Activated T-cell treated with anti-CD3 and anti-CD28 coated beads for 1 hour (primary cell): ENCODE data around the gene TRPM7.
"Not testable (repeated sequence)": the region's sequence is repeated elsewhere in the genome, so short reads cannot be mapped to it uniquely, and the experiment has no call there.

Source experiments
- DNase-seq: peaks from one replicate; pipeline ENCODE4 v3.0.0-alpha.2; 2020; ENCODE audit warnings: low read depth

Gene TRPM7

DNA sequence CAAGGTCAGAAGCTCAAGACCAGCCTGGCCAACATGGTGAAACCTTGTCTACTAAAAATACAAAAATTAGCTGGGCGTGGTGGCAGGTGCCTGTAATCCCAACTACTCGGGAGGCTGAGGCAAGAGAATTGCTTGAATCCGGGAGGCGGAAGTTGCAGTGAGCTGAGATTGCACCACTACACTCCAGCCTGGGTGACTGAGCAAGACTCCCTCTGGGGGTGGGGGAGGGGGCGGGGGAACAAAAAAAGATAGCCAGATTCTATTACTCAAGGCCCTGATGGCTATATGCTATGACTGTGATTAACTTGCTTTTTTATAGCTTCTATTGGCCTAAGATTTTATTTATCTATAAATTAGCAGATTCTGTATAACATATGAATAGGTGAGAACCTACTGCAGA is 112.8 kb downstream of the TRPM7 start:
- DNase-seq, result not testable (repeated sequence)

DNA sequence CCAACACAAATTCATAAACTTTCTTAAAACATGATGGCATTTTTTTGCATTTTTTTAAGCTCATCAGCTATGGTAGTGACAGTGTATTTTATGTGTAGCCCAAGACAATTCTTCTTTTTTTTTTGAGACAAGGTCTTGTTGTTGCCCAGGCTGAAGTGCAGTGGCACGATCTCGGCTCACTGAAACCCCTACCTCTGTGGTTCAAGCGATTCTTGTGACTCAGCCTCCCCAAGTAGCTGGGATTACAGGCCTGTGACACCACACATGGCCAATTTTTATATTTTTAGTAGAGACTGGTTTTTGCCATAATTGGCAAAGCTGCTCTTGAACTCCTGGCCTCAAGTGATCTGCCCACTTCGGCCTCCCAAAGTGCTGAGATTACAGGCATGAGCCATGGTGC is 122.8 kb downstream of the TRPM7 start:
- no peak for DNase-seq

DNA sequence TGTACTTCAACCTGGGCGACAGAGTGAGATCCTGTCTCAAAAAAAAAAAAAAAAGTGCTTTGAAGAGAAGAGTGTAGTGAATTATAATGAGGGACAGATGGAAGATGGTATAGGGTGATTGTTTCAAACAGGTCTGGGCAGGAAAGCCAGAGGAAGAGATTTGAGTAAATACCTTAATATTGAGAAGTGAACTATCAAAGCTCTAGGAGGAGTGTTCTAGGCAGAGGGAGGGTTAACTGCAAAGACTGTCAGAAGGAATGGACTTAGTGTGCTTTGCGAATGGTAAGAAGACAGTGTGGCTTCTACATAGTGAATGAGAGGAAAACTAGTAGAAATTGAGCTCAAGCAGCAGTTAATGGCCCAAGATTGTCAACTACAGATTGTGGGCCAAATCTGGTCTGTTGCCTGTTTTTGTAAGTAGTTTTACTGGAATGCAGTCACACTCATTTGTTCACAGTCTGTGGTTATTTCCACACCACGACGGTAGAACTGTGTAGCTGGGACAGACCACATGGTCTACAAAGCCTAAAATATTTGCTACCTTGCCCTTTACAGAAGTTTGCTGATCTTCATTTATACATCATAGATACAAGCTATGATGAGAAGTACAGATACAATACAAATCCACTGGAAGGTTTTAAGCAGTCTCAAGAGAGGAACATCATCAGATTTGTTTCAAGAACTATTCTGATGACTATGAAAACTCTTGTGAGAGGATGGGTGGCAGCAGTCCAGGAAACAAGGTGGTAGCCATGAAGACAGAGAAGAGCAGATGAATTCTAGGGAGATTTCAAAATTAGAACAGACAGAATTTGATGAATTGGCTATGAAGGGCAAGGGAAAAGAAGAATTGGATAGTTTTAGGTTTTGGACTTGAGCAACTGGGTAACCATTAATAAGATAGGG is 123.6 kb downstream of the TRPM7 start:
- DNase-seq, result no peak

DNA sequence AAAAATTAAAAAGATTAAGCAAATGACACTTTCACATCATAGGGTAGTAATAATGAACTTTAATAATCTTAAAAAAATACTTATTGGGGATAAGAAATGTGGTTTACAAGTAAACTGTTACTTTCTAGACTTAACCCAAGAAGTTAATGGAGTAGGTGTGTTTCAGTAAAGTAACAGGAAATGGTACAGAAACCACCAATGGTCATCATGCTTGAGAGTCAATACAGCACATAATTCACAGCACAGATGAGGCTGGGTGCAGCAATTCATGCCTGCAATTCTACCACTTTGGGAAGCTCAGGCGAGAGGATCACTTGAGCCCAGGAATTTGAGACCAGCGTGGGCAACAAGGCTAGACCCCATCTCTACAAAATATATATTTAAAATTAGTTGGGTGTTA is 128.6 kb downstream of the TRPM7 start:
- no peak for DNase-seq

DNA sequence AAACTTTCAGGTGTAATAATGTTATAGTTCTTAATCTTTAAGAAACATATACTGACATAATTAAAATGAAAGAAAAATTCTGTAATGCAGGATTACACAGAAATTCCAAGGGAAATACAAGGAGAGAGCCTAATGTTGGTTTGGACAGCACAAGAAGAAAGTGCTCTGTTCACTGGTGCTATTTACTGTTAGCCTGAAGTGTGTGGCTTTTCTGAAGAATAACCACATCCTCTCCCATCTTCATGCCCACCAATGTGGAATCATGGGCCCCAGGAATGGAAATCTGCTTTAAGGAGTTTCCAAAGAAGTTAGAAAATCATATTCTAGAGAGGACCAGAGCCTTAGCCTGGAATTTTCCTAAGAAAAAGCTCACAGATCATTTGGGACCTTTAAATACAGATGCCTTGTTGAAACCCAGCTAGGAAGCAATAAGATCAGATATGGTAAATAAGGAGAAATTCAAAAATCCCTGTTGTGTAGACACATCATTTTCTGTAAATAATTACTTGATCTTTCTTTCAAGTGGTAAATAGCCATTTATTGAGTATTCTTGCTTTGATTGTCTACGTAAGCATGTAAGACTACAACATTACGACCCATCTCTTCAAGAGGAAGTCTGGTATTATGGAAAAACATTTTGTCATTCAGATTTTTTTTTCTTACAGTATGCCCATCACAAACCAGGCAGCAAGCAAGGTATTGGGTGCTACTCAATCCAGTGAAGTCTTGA is 129.8 kb downstream of the TRPM7 start:
- no peak for DNase-seq

DNA sequence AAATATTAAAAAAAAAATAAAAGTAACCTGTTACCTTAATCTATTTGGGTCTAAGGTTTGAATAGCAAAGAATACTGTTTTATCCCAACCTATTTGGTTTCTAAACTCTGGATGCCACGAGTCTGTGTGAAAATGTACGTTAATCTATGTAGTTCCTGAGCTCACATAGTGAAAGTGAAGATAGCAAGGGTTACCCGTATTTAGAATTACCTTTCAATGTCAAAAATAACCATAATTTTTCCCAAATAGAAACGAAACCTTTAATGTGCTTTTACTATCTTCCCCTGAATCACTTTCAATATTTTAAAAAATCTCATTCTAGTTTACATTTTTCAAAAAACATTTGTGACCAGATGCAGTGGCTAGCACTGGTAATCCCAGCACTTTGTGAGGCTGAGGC is 134.4 kb downstream of the TRPM7 start:
- no peak for DNase-seq

DNA sequence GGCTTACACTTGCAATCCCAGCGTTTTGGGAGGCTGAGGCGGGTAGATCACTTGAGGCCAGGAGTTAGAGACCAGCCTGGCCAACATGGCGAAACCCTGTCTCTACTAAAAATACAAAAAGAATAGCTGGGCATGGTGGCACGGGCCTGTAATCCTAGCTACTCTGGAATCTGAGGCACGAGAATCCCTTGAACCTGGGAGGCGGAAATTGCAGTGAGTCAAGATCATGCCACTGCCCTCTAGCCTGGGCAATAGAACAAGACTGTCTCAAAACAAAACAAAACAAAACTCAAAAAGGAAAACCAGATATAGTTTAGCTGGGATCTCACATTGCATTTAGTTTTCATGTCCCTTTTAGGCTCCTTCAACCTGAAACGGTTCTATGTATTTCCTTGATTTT is 137.3 kb downstream of the TRPM7 start:
- DNase-seq, result no peak

DNA sequence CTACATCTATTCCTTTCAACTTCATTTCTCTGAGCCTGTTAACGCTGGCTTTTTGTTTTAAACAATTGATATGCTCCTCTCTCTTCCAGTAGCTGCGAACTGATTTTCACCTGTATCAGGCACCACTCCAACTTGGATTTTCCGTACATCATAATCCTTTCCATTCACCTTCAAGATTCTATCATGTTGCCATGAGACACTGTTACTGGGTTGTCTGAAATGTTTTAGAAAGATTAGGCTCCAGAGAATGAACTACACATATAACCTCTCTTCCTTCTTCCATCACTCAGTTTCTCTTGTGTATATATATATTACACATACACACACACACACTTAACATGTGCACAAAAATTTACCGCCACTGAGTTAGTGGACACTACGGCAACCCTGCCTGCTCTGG is 140.0 kb downstream of the TRPM7 start, which contains the start of gene USP50:
Gene USP50 (minus strand): TSS at position 101 of the 400 bp plus-strand sequence. CDS start 141 bp downstream, outside the sequence.
- no peak for DNase-seq

DNA sequence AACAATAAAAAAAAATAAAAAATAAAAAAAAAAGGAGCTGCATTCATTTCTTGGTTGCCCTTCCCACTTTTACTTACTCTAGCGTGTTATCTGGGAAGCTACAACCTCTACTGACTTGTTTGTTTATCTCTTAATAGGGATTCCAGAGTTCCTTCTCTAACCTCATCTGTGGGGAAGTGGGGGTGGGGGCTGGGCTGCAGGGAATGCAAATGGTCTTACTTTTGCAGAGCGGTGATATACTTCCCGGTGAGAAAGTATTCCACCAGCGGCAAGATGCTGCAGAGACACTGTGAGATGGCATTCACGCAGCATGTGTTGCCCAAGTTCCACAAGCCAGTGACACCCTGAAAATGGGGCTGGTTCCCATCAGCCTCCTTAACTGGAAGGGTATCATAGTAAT is 142.2 kb downstream of the TRPM7 start:
- no peak for DNase-seq

DNA sequence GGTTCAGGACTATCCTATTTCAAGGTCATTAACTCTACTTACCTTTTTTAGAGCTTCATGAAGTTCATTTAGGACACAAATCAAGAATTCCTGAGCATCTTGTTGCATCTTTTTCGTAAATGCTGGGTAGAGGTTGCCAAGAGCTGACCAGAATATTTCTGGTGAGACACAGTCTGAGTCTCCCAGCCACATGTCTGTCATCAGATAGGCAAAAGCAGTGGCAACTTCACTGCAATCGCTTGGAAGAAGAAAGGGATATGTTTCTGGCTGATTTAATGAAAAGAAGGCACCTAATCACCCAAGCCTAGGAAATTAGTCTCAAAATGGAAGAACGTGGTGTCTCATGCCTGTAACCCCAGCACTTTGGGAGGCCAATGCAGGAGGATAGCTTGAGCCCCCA is 143.0 kb downstream of the TRPM7 start:
- no peak for DNase-seq

DNA sequence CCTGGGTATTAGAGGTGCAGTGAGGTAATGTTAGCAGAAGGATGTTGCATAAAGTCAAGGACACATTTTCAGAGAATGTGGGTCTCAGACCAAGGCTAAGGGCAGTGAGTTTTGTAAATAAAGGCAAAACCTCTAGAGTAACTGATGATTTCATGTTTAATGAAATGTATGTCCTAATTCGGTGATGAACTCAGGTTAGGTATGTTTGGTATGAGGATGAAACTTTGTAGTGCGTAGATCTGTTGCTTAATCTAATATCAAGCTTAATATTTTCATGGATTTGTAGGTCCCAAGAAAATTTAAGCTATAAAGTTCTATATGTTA is 143.7 kb downstream of the TRPM7 start:
- no peak for DNase-seq

DNA sequence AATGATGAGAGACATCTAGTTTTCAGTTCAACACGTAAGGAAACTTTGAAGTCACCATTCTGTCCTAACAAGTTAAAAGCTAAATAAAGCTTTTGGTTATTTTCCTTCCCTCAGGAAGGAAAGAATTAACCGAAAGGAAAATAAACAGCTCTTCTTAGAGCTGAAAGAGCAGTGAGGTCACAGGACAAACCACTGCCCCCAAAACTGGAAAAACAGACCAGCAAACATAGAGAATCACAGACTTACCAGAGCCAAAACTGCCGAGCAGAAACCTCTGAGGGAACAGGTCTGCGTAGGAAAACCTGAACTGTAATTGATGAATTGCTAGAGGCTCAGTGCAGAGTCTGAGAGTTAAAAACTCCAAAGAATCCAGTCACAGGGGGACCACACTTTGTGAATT is 154.8 kb downstream of the TRPM7 start:
- no peak for DNase-seq

DNA sequence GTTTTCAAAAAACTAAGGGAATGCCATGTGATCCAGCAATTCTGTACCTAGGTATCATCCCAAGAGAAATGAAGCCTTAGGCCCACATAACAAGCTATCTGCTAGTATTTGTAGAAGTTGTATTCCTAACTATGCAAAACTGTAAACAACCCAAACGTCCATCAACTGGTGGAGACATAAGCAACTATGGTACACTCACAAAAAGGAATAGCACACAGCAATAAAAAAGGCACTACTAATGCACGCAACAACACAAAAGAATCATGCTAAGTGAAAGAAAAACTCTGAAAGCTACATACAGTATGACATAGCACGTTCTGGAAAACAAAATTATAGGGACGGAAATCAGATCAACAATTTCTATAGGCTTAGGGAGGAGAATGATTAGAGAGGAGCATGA is 155.4 kb downstream of the TRPM7 start:
- DNase-seq, result no peak

DNA sequence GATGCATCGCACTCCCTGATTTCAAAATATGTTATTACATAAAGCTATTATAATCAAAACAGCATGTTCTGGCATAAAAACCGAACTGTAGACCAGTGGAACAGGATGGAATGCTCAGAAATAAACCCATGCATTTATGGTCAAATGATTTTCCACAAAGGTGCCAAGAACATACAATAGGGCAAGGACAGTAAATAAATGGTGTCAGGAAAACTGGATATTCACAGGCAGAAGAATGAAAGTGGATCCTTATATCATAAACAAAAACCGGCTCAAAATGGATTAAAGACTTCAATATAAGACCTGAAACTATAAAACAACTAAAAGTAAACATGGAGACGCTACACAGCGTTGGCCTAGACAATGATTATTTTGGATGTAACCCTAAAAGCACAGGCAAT is 162.7 kb downstream of the TRPM7 start:
- DNase-seq, result no peak

DNA sequence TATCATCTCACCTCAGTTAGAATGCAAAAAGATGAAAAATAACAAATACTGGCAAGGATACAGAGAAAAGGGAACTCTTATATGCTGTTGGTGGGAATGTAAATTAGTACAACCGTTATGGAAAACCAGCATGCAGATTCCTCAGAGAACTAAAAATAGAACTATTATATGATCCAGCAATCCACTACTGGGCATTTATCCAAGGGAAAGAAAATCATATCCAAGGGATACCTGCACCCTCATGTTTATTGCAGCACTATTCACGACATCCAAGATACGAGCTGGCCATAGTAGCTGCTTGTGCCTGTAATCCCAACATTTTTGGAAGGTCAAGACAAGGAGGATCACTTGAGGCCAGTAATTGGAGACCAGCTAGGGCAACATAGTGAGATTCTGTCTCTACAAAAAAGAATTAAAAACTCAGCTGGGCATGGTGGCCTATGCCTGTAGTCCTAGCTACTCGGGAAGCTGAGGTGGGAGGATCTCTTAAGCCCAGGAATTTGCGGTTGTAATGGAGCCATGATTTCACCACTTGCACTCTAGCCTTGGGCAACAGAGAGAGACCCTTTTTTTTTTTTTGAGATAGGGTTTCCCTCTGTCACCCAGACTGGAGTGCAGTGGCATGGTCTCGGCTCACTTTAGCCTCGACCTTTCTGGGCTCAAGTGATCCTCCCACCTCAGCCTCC is 166.7 kb downstream of the TRPM7 start:
- no peak for DNase-seq

DNA sequence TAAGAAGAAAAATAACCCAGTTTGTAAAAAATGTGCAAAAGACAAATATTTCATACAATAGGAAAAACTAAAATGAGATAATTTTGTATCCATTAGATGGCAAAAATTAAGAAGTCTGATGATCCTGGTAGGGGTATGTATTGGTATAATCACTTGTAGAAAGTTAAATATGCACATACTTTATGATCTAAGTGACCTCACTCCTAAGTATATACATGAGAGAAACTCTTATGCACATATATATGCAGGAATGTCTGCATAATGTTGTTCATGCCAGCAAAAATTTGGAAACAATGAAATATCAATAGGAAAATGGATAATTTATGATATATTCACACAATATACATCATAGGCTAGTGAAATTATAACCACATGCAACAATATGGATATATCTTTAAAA is 173.6 kb downstream of the TRPM7 start:
- DNase-seq, result no peak
